Measurements from ENCODE around the gene KRT38.
"Not testable (repeated sequence)": the region's sequence is repeated elsewhere in the genome, so short reads cannot be mapped to it uniquely, and the experiment has no call there.

DNA sequence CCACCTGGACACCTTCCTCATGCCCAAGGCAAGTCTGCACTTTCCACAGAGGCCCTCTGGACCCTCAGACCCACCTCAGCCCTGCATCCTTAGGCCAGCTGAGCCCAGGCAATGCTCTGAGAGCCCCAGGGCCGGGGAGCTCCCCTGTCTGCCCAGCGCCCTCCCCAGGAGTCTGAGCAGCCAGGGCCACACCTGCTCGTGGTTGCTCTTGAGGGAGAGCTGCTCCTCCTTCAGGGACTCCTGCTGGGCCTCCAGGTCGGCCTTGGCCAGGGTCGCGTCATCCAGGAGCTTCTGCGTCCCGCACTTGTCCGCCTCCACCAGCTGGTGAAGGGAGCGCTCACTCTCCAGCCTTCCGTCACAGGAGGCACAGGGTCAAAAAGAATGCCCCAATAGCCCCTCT lies 18.2 kb downstream of the KRT38 start:
- TF ChIP-seq, protein P1, sequence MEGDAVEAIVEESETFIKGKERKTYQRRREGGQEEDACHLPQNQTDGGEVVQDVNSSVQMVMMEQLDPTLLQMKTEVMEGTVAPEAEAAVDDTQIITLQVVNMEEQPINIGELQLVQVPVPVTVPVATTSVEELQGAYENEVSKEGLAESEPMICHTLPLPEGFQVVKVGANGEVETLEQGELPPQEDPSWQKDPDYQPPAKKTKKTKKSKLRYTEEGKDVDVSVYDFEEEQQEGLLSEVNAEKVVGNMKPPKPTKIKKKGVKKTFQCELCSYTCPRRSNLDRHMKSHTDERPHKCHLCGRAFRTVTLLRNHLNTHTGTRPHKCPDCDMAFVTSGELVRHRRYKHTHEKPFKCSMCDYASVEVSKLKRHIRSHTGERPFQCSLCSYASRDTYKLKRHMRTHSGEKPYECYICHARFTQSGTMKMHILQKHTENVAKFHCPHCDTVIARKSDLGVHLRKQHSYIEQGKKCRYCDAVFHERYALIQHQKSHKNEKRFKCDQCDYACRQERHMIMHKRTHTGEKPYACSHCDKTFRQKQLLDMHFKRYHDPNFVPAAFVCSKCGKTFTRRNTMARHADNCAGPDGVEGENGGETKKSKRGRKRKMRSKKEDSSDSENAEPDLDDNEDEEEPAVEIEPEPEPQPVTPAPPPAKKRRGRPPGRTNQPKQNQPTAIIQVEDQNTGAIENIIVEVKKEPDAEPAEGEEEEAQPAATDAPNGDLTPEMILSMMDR (IDR thresholded peaks at IDR 0.05), result not testable (repeated sequence)
- not testable (repeated sequence) for TF ChIP-seq MXI1 (IDR thresholded peaks at IDR 0.05; ENCODE audit: low read depth, low read length); RXRA (IDR thresholded peaks at IDR 0.05; ENCODE audit: borderline replicate concordance, low read depth); GABPA (IDR thresholded peaks at IDR 0.05; ENCODE audit: low read depth); POLR2AphosphoS5 (IDR thresholded peaks at IDR 0.05; ENCODE audit: low read depth, low read length); FOXM1 (IDR thresholded peaks at IDR 0.05; ENCODE audit: low read depth); SIN3A (IDR thresholded peaks at IDR 0.05; ENCODE audit: borderline replicate concordance, low read depth, low read length); ELF1 (IDR thresholded peaks at IDR 0.05)
- TF ChIP-seq, protein P2, sequence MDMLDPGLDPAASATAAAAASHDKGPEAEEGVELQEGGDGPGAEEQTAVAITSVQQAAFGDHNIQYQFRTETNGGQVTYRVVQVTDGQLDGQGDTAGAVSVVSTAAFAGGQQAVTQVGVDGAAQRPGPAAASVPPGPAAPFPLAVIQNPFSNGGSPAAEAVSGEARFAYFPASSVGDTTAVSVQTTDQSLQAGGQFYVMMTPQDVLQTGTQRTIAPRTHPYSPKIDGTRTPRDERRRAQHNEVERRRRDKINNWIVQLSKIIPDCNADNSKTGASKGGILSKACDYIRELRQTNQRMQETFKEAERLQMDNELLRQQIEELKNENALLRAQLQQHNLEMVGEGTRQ (IDR thresholded peaks at IDR 0.05; ENCODE audit: borderline replicate concordance, low read depth, low read length), result not testable (repeated sequence)
- TF ChIP-seq, protein P3, sequence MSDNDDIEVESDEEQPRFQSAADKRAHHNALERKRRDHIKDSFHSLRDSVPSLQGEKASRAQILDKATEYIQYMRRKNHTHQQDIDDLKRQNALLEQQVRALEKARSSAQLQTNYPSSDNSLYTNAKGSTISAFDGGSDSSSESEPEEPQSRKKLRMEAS (IDR thresholded peaks at IDR 0.05; ENCODE audit: low read depth), result not testable (repeated sequence)
